HEK293 (cell line): Measurements from ENCODE around the gene RARS1.

Experiments
- SP2 ChIP-seq: fragments of 450-650 bp; formaldehyde crosslinking; IDR thresholded peaks from 2 replicates; pipeline ENCODE4 v1.5.1; 2016; ENCODE audit warnings: missing biosample characterization, missing genetic modification characterization
- ZNF274 ChIP-seq, 2 experiments: fragments of 200-500 bp in 1 of 2; fragments of 450-650 bp in 1 of 2; sonication (Bioruptor generic) in 1 of 2; formaldehyde crosslinking in 1 of 2; IDR thresholded peaks; 2 replicates each; pipeline versions ENCODE4 v1.5.1 to v1.6.1; 2014 to 2016; ENCODE audit warnings: borderline replicate concordance in 1 of 2, inconsistent platforms in 1 of 2, low read length in 1 of 2, missing biosample characterization in 1 of 2, missing genetic modification characterization in 1 of 2
- ZNF791 ChIP-seq: fragments of 450-650 bp; formaldehyde crosslinking; IDR thresholded peaks from 2 replicates; pipeline ENCODE4 v1.5.1; 2016; ENCODE audit warnings: missing biosample characterization, missing genetic modification characterization
- TF ChIP-seq, protein P1 (sequence below): fragments of 450-650 bp; formaldehyde crosslinking; IDR thresholded peaks from 2 replicates; pipeline ENCODE4 v1.5.1; 2016; ENCODE audit warnings: missing biosample characterization, missing genetic modification characterization, low read depth
- TF ChIP-seq, protein P2 (sequence below): fragments of 450-650 bp; formaldehyde crosslinking; IDR thresholded peaks from 2 replicates; pipeline ENCODE4 v1.5.1; 2016; ENCODE audit warnings: missing biosample characterization, missing genetic modification characterization
- TF ChIP-seq, protein P3 (sequence below): fragments of 450-650 bp; formaldehyde crosslinking; IDR thresholded peaks from 2 replicates; pipeline ENCODE4 v1.5.1; 2016; ENCODE audit warnings: missing biosample characterization, missing genetic modification characterization
- TF ChIP-seq, protein P4 (sequence below): fragments of 450-650 bp; formaldehyde crosslinking; IDR thresholded peaks from 2 replicates; pipeline ENCODE4 v1.5.1; 2016; ENCODE audit warnings: missing biosample characterization, missing genetic modification characterization

DNA sequence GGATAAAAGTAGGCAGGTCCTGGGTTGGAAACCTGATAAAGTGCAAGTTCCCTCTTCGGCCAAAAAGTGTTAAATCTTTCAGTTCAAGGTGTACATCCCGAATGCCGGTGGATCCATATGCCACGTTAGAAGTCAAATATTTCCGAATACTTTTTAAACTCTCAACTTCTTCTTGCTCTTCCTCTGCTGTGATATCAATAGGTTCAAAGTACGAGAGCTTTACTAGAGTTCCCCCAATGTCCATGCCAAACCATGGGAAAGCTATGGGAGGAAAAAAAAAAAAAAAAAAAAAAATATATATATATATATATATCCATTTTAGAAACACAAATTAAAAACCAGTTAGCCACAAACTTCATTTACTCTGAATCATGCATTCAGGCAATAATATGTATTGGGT is 82.5 kb downstream of the RARS1 start:
- TF ChIP-seq, protein P1, sequence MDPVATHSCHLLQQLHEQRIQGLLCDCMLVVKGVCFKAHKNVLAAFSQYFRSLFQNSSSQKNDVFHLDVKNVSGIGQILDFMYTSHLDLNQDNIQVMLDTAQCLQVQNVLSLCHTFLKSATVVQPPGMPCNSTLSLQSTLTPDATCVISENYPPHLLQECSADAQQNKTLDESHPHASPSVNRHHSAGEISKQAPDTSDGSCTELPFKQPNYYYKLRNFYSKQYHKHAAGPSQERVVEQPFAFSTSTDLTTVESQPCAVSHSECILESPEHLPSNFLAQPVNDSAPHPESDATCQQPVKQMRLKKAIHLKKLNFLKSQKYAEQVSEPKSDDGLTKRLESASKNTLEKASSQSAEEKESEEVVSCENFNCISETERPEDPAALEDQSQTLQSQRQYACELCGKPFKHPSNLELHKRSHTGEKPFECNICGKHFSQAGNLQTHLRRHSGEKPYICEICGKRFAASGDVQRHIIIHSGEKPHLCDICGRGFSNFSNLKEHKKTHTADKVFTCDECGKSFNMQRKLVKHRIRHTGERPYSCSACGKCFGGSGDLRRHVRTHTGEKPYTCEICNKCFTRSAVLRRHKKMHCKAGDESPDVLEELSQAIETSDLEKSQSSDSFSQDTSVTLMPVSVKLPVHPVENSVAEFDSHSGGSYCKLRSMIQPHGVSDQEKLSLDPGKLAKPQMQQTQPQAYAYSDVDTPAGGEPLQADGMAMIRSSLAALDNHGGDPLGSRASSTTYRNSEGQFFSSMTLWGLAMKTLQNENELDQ (tag by site-specific recombination) = no peak
- TF ChIP-seq SP2 (tag by site-specific recombination) (no peak), ZNF274 (IDR thresholded peaks at IDR 0.05; ENCODE audit: low read length) (no peak), ZNF274 (tag by site-specific recombination; IDR thresholded peaks at IDR 0.05; ENCODE audit: borderline replicate concordance) (no peak), ZNF791 (tag by site-specific recombination) (no peak)
- TF ChIP-seq, protein P2, sequence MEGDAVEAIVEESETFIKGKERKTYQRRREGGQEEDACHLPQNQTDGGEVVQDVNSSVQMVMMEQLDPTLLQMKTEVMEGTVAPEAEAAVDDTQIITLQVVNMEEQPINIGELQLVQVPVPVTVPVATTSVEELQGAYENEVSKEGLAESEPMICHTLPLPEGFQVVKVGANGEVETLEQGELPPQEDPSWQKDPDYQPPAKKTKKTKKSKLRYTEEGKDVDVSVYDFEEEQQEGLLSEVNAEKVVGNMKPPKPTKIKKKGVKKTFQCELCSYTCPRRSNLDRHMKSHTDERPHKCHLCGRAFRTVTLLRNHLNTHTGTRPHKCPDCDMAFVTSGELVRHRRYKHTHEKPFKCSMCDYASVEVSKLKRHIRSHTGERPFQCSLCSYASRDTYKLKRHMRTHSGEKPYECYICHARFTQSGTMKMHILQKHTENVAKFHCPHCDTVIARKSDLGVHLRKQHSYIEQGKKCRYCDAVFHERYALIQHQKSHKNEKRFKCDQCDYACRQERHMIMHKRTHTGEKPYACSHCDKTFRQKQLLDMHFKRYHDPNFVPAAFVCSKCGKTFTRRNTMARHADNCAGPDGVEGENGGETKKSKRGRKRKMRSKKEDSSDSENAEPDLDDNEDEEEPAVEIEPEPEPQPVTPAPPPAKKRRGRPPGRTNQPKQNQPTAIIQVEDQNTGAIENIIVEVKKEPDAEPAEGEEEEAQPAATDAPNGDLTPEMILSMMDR (tag by site-specific recombination) = no peak
- TF ChIP-seq, protein P3, sequence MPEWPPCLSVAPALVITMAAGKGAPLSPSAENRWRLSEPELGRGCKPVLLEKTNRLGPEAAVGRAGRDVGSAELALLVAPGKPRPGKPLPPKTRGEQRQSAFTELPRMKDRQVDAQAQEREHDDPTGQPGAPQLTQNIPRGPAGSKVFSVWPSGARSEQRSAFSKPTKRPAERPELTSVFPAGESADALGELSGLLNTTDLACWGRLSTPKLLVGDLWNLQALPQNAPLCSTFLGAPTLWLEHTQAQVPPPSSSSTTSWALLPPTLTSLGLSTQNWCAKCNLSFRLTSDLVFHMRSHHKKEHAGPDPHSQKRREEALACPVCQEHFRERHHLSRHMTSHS (tag by site-specific recombination) = no peak
- TF ChIP-seq, protein P4, sequence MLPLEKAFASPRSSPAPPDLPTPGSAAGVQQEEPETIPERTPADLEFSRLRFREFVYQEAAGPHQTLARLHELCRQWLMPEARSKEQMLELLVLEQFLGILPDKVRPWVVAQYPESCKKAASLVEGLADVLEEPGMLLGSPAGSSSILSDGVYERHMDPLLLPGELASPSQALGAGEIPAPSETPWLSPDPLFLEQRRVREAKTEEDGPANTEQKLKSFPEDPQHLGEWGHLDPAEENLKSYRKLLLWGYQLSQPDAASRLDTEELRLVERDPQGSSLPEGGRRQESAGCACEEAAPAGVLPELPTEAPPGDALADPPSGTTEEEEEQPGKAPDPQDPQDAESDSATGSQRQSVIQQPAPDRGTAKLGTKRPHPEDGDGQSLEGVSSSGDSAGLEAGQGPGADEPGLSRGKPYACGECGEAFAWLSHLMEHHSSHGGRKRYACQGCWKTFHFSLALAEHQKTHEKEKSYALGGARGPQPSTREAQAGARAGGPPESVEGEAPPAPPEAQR (tag by site-specific recombination) = no peak
